ENCODE results near the gene GPC5.
"Not testable (repeated sequence)": the region's sequence is repeated elsewhere in the genome, so short reads cannot be mapped to it uniquely, and the experiment has no call there.

The GPC5 gene

GRCh38 chr13:91647361-91647990 is 249.1 kb downstream of the GPC5 start:
- DNase-seq (ENCODE audit: low read depth in 1 of 2, low spot score in 1 of 2), result no peak

DNA sequence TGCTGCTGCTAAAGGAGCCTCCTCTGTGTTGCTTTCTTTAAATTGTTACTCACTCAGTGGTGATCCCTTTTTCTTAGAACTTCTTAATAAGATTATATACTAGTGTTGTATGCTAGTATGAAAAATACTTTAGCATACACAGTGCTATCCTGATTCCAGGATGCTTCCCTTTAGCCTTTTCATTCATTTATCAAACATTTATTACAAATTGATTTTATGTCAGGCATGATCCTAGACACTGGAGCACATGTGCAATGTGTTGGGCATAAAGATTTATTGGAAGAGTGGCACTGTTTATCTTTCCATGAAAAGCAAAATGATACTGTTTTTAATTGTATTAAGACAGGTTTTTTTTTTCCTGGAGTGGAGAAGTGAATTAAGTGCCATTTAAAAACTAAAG is 249.6 kb downstream of the GPC5 start:
- DNase-seq (ENCODE audit: low read depth in 1 of 2, low spot score in 1 of 2), result no peak

GRCh38 chr13:91649456-91649855 is 251.0 kb downstream of the GPC5 start:
- no peak for DNase-seq (ENCODE audit: low read depth in 1 of 2, low spot score in 1 of 2)

DNA sequence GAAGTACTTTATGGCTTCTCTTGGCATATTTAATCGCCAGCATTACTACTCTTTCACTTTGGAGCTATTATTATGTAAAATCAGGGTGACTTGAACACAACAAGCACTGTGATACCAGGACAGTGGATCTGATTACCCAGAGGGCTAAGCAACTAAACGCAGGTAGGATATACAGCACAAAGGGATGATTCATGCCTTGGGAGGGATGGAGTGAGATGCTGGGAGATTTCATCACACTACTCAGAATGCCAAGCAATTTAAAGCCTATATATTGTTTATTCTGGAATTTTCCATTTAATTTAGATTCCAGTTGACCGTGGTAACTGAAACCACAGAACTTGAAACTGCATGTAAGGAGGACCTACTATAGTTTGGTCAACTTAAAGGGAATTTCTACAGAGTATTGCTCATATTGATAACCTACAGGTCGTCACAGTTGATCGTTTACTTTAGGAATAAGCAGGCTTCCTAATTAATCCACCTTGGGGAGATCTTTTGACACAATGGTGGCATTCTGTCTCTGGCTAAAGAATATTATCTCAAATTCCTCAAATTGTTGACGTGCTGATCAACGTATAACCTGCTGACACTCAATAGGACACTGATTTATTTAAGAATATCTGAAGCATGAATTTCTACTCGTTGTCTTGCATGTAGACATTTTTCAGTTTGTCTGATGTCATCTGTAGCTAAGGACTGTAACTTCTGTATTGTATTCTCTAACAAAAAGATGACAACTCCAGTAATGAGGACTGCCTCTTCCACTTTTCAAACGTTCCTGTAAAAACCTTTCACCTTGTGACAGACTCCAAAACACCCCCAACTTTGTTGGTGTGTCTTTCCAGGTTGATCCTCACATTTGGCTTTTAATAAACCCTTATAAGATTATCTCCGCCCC is 254.2 kb downstream of the GPC5 start:
- no peak for DNase-seq (ENCODE audit: low read depth in 1 of 2, low spot score in 1 of 2)

DNA sequence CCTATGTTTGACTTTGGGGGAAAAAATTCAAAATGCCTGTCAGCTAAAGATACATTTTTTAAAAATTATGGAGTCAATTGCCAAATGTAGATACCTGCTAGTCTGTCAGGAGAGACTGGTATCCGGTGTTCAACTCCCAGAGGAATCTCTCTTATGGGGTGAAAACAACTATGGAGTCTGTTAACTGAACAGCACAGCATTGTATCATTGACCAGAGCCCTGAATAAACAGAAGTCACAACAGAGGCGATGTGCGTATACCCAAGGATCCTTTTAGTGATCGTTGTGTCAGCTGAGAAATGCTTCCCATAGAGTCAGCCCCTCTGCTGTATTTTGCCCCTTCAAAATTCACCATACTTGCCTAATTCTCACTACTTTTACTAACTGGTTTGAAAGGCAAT is 257.3 kb downstream of the GPC5 start:
- no peak for DNase-seq (ENCODE audit: low read depth in 1 of 2, low spot score in 1 of 2)

GRCh38 chr13:91657283-91657682 is 258.9 kb downstream of the GPC5 start:
- DNase-seq (ENCODE audit: low read depth in 1 of 2, low spot score in 1 of 2), result no peak

DNA sequence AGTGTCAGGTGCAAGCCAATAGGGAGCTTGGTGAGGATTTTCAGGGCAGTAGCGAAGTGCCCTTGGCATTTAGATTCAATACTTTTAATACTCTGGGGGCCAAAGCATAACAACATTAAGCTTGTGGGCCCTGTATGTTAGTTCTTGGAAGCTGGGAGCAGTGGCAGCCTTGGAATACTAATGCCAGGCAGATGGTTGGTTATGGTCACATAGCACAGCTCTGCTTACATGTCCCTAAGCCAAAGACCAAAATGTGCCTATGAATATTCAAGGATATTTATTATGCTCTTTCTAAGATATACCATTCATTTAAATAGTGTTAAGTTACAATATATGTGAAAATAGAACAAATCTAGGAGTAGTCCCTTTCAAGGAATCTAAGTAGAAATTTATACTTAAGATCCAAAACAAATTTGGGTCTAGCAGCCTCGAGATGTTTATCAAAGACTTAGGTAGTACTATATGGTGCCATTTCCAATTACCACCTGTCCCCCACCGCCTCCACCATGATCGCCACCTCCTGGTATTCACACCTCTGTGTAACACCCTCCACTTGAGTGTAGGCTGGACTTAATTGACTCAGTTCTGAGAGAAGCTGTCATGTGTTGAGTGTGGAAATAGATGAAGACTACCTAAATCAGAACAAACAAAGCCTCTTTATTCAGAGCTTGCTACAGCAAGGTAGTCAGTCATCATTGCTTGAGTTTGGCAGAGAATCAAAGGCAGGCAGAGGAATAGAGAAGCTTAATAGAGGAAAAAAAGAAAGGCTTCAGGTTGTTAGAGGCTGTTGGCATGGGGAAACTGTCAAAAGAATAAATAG is 261.0 kb downstream of the GPC5 start:
- DNase-seq (ENCODE audit: low read depth in 1 of 2, low spot score in 1 of 2), result no peak

DNA sequence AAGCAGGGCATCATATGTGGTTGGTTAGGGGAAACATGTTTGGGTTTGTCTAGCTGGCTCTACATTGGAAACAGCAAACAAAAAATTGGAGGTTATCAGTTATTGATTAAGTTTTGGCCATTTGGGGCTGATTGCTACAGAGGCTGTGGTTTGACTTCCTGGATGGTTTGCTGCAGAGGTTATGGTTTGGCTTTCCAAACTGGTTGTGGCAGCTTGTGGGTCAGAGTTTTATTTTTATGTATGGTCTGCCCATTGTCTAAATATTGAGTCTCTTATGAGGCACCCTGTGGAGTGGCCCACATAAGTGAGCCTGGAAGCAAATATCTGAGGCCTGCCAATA is 261.6 kb downstream of the GPC5 start:
- no peak for DNase-seq (ENCODE audit: low read depth in 1 of 2, low spot score in 1 of 2)

DNA sequence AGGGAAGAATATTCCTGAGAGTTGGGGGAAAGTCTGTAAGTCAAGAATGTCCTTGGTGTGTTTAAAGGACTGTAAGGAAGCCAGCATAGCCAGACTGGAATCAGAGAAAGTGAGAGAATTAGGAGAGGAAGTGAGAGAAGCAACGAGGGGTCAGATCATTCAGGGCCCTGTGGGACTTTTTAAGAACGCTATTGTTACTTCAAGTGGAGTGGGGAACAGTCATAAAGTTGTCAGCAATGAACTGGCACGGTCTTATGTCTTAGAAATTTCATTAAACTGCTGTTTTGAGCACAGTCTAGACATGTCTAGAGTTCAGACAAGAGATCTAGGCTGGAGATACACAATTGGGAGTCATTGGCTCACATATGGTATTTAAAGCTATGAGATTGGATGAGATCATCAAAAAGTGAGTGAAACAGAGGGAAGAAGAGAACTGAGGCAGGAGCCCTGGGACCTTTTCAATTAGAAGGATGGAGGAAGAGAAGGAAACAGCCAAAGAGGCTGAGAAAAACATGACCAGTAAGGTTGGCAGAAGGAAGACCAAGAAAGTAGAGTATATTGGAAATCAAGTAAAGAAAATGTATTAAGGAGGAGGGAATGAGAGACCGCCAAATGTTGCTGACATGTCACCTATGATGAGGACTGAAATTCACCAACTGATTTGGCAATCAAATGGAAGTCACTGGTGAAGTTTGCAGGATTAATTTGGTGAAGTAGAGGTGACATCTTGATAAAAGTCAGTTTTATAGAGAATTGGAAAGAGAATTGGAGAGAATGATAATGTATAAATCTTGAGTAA is 263.5 kb downstream of the GPC5 start:
- DNase-seq (ENCODE audit: low read depth in 1 of 2, low spot score in 1 of 2), result no peak

DNA sequence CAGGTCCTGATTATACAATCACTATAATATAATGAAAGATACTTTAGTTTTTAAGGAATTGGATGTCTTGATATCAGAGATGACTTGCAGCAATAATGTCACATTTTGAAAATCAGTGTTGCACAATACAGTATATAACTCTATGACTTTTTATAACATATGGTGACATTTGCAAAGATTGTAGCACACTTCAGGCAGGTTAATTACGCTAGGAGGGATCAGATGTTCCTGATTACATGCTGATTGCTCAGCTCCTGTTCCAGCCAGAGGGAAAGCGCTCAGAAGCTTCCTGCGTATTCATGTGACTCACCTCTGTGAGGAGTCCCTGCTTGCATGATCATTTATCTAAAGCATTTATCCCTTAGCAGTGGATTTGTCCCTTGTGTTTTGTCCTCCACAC is 265.6 kb downstream of the GPC5 start:
- DNase-seq (ENCODE audit: low read depth in 1 of 2, low spot score in 1 of 2), result no peak

GRCh38 chr13:91667486-91667885 is 269.1 kb downstream of the GPC5 start:
- DNase-seq (ENCODE audit: low read depth in 1 of 2, low spot score in 1 of 2), result no peak

- no peak for DNase-seq (ENCODE audit: low read depth in 1 of 2, low spot score in 1 of 2)
Observed at GRCh38 chr13:91668866-91669495, 270.6 kb downstream of the GPC5 start.

DNA sequence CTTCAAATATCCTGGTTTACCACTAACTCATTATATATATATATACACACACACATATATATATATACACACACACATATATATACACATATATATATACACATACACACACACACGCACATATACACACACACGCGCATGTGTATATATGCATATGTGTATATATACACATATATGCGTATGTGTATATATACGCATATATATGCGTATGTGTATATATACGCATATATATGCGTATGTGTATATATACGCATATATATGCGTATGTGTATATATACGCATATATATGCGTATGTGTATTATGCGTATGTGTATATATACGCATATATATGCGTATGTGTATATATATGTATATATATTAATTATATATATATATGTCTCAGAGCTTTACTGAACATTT is 275.9 kb downstream of the GPC5 start:
- DNase-seq (ENCODE audit: low read depth in 1 of 2, low spot score in 1 of 2), result not testable (repeated sequence)

DNA sequence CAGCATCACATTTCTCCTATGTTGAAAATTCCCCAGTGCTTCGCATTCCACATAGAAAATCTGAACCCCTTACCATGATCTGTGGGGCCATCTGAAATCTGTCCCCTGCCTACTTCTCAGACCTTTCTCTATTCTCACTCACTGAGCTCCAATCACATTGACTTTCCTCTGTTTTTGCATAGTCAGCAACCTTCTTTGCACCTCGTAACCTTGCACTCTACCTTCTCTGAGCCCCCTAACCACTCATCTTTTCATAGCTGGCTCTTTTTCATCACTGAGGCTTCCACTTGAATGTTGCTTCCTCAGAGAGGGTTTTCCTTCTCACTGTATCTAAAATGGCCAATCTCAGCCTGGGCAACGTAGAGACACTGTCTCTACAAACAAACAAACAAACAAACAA is 286.3 kb downstream of the GPC5 start:
- DNase-seq (ENCODE audit: low read depth in 1 of 2, low spot score in 1 of 2), result no peak

- no peak for DNase-seq (ENCODE audit: low read depth in 1 of 2, low spot score in 1 of 2)
Observed at GRCh38 chr13:91690944-91691343, 292.5 kb downstream of the GPC5 start.

DNA sequence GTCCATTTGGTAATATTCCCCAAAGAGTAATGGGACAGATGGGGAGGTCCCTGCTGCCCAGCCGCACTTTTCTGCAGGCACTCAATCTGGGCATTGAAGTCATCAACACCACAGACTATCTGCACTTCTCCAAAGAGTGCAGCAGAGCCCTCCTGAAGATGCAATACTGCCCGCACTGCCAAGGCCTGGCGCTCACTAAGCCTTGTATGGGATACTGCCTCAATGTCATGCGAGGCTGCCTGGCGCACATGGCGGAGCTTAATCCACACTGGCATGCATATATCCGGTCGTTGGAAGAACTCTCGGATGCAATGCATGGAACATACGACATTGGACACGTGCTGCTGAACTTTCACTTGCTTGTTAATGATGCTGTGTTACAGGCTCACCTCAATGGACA is 295.0 kb downstream of the GPC5 start:
- no peak for DNase-seq (ENCODE audit: low read depth in 1 of 2, low spot score in 1 of 2)

GRCh38 chr13:91698308-91698707 is 299.9 kb downstream of the GPC5 start:
- no peak for DNase-seq (ENCODE audit: low read depth in 1 of 2, low spot score in 1 of 2)

- DNase-seq (ENCODE audit: low read depth in 1 of 2, low spot score in 1 of 2), result no peak
Observed at GRCh38 chr13:91698767-91699166, 300.3 kb downstream of the GPC5 start.

DNA sequence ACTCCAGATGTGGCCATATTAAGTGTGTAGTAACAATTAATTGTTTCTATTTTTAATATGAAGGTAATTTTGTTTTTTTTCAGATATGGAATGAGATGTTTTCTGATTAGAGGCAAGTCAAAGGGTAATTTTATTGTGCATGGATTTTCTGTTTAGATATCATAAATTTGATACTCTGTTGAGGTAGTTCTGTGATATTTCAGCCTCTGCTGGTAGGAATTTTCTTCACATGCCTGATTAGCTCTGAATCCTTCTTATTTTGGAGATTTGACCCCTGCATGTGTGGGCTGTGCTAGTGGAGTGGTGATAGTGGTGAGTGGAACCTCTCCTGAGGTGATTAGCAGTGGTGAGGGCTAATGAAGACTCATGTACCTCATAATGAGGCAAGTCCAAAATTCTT is 301.4 kb downstream of the GPC5 start:
- no peak for DNase-seq (ENCODE audit: low read depth in 1 of 2, low spot score in 1 of 2)

DNA sequence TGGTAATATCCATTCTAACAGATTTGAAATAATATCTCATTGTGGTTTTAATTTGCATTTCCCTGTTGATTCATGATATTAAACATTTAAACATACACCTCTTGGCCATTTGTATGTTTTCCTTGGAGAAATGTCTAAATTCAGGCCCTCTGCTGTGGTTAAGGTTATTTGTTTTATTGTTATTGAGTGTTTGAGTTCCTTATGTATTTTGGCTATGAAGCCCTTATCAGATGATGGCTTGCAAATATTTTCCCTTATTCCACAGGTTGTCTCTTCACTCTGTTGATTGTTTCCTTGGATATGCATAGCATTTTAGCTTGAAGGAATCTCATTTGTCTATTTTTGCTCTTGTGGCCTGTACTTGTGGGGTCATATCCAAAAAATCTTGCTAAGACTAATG is 303.6 kb downstream of the GPC5 start:
- no peak for DNase-seq (ENCODE audit: low read depth in 1 of 2, low spot score in 1 of 2)

- no peak for DNase-seq (ENCODE audit: low read depth in 1 of 2, low spot score in 1 of 2)
Observed at GRCh38 chr13:91702411-91702810, 304.0 kb downstream of the GPC5 start.

All from activated T-helper 1 cell treated with anti-CD3 and anti-CD28 coated beads, Interleukin-2, amount 50 U/mL, for 16 hours (primary cell).